Measurements from ENCODE around the gene SCLY.
"Not testable (repeated sequence)": the region's sequence is repeated elsewhere in the genome, so short reads cannot be mapped to it uniquely, and the experiment has no call there.

SCLY gene

GRCh38 chr2:238114851-238115660 lies 54.3 kb downstream of the SCLY start:
- DNase-seq: no peak

- DNase-seq: not testable (repeated sequence)
These were observed 54.9 kb downstream of the SCLY start for GRCh38 chr2:238115709-238116108.

GRCh38 chr2:238116298-238117198 lies 55.7 kb downstream of the SCLY start:
- no peak for DNase-seq

- DNase-seq: no peak
These were observed 56.7 kb downstream of the SCLY start for GRCh38 chr2:238117199-238118154.

- DNase-seq: no peak
These were observed 59.1 kb downstream of the SCLY start for GRCh38 chr2:238119756-238120462.

- DNase-seq: no peak
These were observed 59.9 kb downstream of the SCLY start for GRCh38 chr2:238120463-238121298.

GRCh38 chr2:238121511-238122286 lies 60.9 kb downstream of the SCLY start:
- DNase-seq: no peak

GRCh38 chr2:238122287-238123217 lies 61.8 kb downstream of the SCLY start:
- DNase-seq: no peak

GRCh38 chr2:238123218-238123971 lies 62.6 kb downstream of the SCLY start:
- no peak for DNase-seq

GRCh38 chr2:238123991-238124470 lies 63.2 kb downstream of the SCLY start:
- no peak for DNase-seq

GRCh38 chr2:238124488-238125126 lies 63.8 kb downstream of the SCLY start:
- no peak for DNase-seq

- no peak for DNase-seq
These were observed 64.5 kb downstream of the SCLY start for GRCh38 chr2:238125127-238125885.

- DNase-seq: no peak
These were observed 65.5 kb downstream of the SCLY start for GRCh38 chr2:238126338-238126737.

GRCh38 chr2:238126775-238127164 lies 66.0 kb downstream of the SCLY start:
- no peak for DNase-seq

- no peak for DNase-seq
These were observed 66.6 kb downstream of the SCLY start for GRCh38 chr2:238127165-238128060.

- no peak for DNase-seq
These were observed 67.2 kb downstream of the SCLY start for GRCh38 chr2:238128061-238128440.

Data from KG1 (cell line).